HK-2 (cell line): ENCODE data around the gene SQSTM1.
"Not testable (repeated sequence)": the region's sequence is repeated elsewhere in the genome, so short reads cannot be mapped to it uniquely, and the experiment has no call there.

Experiments used
- DNase-seq: peaks from one replicate; pipeline ENCODE4 v3.0.0-alpha.2; 2018; ENCODE audit not compliant: unreplicated experiment

The SQSTM1 gene

DNA sequence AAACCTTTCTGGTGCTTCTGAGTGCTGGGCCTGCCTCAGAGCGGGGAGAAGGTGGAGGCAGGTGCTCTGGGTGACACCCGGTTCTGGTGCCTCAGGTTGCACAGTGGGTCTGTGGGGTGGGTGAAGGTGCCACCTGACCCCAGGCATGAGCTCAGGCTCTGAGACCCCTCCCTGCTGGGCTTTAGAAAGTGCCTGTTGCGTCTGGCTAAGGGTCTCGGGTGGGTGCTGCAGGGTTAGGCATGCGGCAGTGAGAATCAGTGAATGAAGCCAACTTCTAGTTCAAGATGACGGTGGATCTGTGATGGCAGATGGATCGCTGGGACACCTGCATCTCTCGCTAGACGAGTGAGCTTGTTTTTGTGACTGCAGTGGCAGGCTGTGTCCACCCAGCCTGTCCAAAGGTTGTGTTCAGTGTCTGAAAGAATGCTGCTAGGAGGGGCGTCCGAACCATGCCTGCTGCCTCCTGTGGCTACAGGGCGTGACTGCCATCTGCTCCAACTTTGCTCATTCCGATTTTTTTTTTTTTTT lies 5.0 kb downstream of the SQSTM1 start:
- DNase-seq, result no peak

DNA sequence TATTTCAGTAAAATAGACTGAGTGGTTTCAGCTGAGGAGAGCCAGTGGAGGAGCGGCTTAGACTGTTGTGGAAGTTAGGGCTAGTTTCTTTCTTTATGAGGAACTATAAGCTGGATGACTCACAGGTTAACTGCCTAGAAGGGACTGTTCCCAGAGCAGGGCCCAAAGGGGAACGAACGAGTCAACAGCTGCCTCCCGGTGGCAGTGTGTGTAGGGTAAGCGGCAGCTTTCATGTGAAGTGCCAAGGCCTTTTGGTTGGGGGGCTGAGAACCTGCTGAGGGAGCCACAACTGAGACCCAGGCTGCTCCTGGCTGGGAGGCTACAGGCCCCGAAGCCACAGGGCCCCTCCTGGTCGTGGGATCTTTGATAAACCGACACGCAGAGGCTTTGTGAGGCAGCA lies 7.0 kb downstream of the SQSTM1 start:
- no peak for DNase-seq

DNA sequence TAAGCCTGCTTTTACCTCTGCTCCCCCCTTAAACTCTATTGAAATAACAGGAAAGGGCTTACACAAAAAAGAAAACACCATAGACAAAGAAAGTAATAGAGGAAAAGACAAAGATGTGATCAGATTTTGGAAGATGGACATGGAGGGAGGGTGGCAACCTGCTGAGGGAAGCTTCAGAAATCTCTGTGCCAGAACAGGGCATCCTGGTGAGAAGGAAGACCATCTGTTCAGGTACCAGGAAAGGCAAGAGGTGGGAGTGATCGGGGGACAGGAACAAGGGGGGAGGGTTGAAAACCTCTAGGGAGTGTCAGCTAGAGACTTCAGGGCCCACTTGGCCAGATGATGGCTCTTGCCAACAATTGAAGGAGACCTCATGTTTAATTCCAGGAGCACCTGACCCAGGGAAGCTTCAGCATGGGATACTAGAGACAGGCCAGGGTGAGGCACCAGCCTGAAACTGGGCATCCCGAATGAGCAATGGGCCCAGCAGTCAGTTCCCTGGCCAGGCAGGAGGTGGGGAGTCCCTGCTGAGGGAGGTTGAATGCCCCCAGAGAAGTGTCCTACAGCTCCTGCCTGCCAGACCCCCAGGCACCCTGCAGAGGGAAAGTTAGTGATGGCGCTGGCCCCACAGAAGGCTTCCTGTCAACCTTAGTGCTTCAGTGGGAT lies 8.2 kb downstream of the SQSTM1 start:
- DNase-seq, result no peak

DNA sequence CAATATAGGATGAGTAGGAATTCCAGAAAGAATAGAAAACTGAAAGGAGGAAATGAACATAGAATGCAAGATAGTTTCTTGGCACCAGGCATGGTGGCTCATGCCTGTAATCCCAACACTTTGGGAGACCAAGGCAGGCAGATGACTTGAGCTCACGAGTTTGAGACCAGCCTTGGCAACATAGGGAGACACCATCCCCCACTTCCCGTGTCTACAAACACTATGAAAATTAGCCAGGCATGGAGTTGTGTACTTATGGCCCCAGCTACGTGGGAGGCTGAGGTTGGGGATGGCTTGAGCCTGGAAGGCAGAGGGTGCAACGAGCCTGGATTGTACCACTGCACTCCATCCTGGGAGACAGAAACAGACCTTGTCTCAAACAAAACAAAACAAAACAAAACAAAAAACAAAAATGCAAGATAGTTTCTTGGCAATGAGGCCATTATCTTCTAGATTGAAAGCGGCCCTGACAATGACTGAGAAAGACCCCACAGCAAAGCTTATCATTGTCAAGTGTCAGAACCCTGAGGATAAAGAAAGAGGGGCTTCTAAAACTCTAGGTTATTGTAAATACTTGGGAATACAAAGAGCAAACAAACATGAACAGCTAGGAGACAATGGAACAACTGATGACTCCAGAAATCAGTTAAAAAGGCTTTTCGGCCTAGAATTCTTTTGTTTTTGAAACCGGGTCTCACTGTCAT lies 9.2 kb downstream of the SQSTM1 start:
- no peak for DNase-seq

DNA sequence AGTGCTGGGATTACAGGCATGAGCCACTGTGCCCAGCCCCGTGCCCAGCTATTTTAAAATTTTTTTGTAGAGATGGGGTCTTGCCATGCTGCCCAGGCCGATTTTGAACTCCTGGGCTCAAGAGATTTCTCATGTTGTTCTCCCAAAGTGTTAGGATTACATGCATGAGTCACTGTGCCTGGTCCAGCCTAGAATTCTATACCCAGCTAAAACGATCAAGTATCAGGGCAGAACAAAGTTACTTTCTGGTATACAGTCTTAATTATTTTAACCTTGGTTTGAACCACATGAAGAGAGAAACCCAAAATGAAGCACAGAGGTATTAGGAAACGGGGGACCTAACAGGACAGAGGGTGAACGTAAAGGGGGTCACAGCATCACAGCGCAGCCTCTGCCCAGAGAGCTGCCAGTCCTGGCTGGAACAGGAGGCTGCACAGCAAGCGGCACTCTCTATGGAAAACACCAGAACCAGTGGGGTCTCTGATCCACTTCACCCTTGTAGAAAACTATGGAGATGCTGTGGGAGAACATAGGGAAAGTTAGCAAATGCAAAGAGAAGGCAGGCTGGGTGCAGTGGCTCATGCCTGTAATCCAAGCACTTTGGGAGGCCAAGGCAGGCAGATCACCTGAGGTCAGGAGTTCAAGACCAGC lies 10.2 kb downstream of the SQSTM1 start:
- no peak for DNase-seq

DNA sequence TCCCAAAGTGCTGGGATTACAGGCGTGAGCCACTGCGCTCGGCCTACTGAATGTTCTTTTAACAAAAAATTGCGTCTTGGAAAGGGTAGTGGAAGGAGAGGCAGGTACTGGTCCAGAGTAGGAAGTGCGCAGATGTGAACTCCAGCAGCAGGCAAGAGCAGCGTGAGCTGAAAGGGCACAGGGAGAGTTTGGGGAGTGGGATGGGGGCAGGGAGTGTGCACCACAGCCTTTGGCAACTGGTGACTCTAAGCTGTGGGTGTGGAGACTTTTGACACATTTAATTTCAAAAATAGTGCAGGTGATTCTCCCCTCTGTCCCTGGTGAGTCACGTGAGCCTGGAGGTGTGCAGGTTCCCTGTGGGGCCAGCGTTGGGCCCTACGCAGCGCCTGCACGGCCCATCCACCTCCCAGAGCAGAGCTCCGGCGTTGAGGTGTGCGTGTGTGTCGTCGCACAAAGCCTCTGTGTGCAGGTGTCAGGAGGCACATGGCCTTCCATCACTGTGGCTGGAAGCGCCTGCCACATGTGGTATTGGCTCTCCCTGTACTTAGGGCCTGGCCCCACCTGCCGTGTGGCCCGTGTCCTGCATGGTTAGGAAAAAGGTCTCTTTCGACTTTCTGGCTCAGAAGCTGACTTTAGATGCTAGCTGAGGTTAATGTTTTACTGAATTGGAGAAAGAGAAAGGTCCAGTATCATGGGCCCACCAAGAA lies 11.5 kb downstream of the SQSTM1 start:
- DNase-seq, result no peak

DNA sequence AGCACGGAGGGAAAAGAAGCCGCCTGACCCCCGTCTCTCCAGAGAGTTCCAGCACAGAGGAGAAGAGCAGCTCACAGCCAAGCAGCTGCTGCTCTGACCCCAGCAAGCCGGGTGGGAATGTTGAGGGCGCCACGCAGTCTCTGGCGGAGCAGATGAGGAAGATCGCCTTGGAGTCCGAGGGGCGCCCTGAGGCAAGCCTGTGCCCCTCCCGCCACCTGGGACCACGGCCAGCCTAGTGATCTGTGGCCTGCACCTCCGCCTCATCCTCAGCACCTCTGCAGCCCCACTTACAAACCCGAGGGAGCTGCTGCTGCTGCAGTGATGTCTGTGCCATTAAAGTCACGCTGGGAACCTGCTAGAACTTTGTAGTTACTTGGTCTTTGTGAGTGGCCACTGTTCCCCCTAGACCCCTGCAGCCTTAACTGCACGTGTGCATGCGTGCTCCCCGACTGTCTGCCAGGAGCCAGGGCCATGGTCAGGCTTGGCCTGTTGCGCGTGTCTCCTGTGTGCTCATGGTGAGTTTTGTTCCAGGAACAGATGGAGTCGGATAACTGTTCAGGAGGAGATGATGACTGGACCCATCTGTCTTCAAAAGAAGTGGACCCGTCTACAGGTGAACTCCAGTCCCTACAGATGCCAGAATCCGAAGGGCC lies 12.5 kb downstream of the SQSTM1 start:
- DNase-seq, result no peak

DNA sequence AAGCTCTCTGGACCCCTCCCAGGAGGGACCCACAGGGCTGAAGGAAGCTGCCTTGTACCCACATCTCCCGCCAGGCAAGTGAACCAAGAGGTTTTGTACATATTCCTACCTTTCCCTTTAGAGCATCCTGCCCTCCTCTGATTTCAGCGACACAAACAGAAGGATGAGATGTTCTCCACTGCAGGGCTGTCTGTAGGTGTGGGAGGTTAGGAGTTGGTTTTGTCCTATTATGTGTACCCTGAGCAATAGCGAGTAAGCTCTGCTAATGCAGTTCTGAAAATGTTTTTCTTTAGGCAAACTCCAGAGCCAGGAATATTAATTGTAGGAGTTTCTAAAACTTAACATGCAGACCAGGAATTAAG lies 13.0 kb downstream of the SQSTM1 start:
- DNase-seq, result no peak

DNA sequence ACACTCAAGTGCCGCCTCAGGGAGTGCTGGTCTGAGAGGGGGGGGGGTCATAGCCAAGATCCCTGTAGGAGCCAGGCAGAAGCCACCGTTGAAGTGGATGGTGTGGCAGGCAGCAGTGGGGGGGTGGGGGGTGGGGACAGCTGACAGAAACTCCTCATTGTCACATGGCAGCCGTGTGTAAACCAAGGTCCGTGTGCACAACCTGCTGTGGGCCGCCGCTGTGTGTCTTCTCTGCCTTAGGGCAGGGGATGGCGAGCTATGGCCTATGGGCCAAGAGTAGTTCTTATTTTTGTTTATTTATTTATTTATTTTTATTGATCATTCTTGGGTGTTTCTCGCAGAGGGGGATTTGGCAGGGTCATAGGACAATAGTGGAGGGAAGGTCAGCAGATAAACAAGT lies 13.4 kb downstream of the SQSTM1 start:
- no peak for DNase-seq

DNA sequence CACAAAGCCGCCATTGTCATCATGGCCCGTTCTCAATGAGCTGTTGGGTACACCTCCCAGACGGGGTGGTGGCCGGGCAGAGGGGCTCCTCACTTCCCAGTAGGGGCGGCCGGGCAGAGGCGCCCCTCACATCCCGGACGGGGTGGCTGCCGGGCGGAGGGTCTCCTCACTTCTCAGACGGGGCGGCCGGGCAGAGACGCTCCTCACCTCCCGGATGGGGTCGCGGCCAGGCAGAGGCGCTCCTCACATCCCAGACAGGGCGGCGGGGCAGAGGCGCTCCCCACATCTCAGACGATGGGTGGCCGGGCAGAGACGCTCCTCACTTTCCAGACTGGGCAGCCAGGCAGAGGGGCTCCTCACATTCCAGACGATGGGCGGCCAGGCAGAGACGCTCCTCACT lies 14.2 kb downstream of the SQSTM1 start:
- DNase-seq, result not testable (repeated sequence)

DNA sequence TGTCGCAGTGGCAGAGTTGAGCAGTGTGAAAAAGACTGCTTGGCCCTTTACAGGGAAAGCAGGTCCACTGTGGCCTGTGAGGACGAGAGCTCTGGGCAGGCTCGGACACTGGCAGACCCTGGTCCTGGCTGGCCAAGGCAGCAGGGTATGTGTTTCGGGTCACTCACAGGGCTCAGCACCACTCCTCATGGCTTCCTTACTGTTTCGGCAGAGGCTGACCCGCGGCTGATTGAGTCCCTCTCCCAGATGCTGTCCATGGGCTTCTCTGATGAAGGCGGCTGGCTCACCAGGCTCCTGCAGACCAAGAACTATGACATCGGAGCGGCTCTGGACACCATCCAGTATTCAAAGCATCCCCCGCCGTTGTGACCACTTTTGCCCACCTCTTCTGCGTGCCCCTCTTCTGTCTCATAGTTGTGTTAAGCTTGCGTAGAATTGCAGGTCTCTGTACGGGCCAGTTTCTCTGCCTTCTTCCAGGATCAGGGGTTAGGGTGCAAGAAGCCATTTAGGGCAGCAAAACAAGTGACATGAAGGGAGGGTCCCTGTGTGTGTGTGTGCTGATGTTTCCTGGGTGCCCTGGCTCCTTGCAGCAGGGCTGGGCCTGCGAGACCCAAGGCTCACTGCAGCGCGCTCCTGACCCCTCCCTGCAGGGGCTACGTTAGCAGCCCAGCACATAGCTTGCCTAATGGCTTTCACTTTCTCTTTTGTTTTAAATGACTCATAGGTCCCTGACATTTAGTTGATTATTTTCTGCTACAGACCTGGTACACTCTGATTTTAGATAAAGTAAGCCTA lies 15.7 kb downstream of the SQSTM1 start:
- DNase-seq, result no peak

DNA sequence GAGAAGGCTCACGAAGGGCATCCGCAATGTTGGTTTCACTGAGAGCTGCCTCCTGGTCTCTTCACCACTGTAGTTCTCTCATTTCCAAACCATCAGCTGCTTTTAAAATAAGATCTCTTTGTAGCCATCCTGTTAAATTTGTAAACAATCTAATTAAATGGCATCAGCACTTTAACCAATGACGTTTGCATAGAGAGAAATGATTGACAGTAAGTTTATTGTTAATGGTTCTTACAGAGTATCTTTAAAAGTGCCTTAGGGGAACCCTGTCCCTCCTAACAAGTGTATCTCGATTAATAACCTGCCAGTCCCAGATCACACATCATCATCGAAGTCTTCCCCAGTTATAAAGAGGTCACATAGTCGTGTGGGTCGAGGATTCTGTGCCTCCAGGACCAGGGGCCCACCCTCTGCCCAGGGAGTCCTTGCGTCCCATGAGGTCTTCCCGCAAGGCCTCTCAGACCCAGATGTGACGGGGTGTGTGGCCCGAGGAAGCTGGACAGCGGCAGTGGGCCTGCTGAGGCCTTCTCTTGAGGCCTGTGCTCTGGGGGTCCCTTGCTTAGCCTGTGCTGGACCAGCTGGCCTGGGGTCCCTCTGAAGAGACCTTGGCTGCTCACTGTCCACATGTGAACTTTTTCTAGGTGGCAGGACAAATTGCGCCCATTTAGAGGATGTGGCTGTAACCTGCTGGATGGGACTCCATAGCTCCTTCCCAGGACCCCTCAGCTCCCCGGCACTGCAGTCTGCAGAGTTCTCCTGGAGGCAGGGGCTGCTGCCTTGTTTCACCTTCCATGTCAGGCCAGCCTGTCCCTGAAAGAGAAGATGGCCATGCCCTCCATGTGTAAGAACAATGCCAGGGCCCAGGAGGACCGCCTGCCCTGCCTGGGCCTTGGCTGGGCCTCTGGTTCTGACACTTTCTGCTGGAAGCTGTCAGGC lies 16.6 kb downstream of the SQSTM1 start:
- no peak for DNase-seq

DNA sequence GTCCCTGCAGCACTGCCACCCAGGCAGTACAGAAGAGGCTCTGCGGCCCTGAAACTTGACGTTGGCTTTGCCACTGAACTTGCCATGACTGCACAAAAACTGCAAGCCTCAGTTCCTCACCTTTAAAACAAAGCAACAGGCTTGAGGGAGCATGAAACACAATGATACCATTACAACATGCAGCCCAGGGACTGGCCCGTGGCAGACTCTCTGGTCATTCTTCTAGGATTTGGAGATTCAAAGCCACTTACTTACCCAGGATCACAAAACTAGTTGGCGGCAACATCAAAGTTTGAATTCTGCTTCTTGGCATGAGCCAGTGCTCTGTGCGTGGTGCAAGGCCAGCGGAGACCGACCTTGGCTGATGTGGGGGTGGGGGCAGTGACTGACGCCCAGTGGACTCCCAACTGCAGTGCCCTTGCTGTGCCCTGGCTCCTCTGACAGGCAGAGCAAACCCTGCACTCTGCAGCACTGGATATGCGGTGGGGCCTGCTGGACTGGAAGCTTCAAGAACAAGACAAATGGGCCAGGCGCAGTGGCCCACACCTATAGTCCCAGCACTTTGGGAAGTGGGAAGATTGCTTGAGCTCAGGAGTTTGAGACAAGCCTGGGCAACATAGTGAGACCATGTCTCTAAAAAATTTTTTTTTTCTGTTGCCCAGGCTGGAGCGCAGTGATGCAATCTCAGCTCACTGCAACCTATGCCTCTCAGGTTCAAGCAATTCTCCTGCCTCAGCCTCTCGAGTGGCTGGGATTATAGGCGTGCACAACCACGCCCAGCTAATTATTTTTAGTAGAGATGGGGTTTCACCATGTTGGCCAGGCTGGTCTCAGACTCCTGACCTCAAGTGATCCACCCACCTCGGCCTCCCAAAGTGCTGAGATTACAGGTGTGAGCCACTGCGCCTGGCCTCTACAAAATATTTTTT lies 18.9 kb downstream of the SQSTM1 start:
- DNase-seq, result no peak

DNA sequence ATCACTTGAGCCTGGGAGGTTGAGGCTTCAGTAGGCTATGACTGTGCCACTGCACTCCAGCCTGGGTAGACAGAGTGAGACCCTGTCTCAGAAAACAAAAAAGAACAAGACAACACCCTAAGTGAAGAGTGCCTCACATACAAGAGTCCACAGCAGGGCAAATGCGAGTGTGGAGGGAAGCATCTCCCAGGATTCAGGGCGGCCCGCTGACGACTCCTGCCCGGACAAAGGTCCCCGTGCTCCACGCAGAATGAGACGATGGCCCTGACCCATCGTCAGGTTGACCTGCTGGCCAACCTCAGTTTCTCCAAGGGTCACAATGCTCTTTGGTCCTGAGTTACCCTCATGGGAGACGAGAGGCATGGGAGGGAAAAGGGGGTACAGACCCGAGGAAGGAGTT lies 19.6 kb downstream of the SQSTM1 start:
- DNase-seq, result no peak

DNA sequence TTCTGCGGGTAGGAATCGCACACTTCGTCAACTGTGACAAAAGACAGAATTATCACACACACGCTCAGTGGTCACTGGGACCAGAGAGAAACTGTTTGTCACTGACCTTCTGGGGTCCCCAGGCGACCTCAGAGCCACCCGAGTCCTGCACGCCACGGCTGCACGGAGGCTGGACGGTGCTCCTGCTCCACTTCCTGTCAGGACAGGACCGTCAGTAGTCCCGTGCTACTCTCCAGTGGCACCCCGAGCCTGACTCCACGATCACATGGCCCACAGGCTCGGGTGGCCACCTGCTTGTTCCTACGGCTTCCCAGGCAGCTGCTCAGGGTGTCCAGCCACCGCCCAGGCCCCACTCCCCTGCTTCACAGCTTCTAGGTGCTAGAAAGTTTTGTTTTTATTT lies 20.1 kb downstream of the SQSTM1 start:
- no peak for DNase-seq

DNA sequence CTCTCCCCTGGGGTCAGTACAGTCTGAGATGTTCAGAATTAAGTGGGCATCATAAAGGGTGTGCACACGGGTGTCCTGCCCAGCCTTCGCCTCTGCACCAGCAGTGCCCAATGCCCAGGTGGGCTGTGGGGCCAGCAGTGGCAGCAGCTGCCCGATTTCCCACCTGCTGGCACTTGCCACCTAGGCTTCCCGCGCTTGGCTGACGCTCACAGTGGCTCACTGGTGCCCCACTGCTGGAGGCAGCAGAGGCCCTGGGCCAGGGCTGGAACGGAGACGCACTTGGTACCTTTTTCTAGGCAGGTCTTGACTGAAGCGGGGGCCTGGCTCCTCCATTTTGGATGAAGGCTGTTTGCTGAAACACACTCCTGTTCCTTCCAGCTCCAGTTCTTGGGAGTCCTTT lies 20.9 kb downstream of the SQSTM1 start:
- no peak for DNase-seq

DNA sequence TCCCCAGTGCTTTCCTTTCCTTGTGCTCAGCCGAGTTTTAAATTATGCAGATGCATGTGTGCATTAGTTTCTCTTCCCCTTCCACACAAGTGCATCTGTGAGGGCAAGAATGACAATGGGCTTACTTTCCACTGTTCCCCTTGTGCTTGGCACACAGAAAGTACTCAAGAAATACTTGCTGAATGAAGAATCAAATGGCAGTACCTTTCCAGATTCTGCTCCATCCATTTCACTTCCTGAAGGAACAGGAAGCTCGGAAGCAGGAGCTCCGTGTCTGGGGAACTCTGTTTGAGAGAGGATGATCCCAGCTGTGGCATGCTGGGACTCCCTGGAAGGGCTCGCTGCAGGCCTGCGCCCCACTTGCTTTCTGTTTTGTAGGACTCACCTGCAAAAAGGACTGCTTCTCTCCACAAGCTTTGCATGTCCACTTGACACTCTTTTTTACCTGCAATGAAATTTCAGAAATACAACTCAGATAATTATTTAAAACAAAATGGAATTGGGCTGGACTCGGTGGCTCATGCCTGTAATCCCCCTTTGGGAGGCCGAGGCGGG lies 32.4 kb downstream of the SQSTM1 start:
- DNase-seq, result no peak

DNA sequence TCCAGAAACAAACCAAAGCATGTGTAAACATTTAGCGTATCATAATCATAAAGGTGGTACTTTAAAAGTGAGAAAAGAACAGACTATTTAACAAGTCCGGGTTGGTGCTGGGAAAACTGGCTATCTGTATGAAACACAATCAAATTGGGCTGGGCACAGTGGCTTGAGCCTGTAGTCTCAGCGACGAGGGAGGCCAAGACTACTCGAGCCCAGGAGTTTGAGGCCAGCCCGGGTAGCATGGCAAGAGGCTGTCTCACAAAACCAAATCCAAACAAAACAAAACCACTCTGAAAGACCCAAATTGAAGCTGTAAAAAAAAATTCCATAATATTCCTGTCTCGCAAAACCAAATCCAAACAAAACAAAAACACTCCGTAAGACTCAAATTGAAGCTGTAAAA lies 33.7 kb downstream of the SQSTM1 start:
- DNase-seq, result no peak

DNA sequence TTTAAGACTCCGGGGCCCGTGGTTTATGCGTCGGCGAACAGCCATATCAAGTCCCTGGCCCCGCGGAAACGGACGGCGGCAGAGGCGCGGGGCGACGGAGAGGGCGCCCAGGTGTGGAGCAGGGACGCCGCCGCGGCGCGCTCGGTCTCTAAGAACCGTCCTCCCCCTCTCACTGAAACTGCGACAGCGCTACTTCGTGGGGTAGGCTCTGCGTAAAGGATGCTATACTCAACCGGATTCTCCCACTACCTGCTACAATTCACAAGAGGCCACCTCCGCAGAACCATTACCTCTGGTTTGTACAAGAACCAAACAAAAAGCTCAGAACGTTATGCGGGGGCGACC lies 37.5 kb downstream of the SQSTM1 start:
- DNase-seq, result no peak
